GM21367 (cell line): ENCODE measurements around the gene TCAIM.
A peak's percentile ranks its signal among the peaks of the same experiment; 100 is the strongest.

Experiments used
- ATAC-seq: cut with Tn5 transposase; IDR thresholded peaks from one replicate; pipeline ENCODE4 v1.9.1; 2021; ENCODE audit not compliant: unreplicated experiment

TCAIM gene, protein sequence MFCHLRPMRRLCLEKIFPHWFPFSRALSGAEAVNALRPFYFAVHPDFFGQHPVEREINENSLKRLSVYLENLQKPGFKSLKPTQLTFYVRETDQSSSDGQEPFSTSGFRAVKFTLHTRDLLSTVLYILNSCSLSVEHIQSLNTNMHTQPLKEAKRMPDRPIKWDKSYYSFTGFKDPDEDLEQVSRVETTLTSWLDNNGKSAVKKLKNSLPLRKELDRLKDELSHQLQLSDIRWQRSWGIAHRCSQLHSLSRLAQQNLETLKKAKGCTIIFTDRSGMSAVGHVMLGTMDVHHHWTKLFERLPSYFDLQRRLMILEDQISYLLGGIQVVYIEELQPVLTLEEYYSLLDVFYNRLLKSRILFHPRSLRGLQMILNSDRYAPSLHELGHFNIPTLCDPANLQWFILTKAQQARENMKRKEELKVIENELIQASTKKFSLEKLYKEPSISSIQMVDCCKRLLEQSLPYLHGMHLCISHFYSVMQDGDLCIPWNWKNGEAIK

DNA sequence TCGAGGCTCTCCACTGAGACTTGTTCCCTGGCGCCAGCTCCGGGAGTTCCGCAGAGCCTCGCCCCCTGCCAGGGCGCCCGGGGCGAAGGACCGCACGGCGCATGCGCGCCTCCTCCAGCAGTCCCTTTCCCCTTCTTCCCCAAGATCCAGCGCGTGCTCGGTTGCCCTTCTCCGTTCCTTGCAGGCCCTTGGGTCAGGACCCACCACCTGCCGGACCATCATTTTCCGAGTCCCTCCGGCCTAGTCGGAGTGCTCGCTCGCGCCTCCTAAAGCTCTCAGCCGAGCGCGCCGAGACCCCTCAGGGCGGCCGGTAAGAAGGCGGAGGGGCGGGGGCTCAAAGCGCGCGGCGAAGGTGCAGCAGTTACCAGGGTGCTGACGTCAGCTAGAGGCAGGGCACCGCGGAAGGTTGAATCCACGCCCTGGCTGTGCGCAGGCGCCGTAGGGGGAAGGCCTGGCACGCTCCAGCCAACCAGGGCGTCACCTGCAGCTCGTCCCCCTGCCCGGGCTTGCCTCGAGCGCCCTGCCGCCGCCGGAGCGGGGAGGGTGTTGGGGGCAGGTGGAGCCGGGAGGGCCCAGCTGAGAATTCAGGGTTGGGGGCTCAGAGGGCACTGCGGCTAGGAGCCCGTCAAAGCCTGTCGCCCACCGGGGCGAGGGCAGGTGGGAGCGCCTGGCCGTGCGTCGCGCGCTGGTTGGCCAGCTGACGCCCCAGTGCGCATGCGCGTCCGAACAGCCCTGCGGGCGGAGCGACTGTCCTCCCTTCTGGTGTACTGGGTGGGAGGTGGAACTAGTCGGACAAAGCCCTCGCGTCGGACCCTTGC is at the start of gene TCAIM:
Gene TCAIM (plus strand): TSS at position 757 of the 818 bp plus-strand sequence. CDS start 16,017 bp downstream, outside the sequence.
- peak; percentile 84 for ATAC-seq

DNA sequence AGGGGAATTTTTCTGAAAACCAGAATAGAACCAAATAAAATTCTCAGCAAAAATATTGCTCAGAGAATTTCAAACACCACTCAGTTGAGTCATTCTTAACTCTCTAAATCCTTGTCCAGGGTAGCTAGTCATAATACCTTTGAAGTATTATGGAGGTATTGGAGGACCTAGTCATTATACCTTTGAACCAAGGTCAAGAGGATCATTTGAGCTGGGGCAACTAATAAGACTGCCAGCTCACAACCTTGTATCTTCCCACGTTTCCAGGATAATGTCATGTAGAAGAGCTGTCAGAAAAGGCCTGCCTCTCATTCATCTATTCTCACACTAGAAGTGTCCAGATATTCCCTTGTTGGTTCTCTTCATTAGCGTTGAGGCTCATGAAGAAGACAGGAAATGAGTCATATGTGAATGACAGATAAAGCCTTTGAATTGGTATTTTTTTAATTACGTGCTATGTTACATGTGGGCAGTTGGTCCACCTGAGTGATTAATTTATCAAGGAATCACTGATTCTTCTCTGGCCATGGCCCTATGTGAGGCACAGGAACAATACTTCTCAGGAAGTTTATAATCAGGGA is 48.6 kb upstream of the TCAIM start:
- no peak for ATAC-seq

DNA sequence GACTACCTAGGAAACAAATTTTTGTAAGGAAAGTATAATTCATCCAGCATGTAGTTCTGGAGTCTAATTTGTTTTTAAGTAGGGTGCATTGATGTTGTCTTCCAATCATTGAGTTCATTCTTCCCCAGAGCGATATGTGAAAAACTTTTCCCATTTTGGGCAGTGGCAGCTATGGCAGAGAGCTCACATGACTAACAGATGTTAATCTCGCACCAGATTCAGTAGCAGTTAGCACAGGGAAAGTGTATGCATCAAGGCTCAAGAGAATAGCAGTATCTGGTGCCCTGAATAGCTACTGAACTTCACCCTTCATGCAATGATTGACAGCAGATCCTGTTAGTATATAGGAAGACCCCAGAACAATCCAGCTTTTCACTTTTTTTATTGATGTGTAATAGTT is 46.3 kb upstream of the TCAIM start:
- ATAC-seq = no peak

DNA sequence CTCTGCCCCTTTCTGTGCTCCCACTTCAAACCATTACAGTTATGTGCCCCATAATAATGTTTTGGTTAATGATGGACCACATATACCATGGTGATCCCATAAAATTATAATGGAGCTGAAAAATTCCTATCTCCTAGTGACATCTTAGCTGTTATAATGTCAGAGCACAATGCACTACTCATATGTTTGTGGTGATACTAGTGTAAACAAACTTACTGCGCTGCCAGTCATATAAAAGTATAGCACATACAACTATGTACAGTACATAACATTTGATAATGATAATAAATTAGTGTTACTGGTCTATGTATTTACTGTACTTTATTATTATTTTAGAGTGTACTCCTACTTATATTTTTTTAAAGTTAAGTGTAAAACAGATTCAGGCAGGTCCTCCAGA is 45.6 kb upstream of the TCAIM start:
- ATAC-seq = no peak

DNA sequence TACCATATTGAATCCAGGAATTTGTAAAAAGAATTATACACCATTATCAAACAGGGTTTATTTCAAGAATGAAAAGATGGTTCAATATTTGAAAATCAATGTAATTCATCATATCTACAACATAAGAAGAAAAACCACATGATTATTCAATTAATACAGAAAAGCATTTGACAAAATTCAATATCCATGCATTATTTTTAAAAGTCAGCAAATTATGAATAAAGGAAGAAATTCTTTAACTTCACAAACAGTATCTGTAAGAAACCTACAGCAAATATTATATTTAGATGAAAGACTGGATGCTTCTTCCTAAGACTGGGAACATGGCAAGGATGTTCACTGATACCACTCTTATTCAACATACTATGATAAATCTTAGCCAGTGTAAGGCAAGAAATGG is 41.3 kb upstream of the TCAIM start:
- no peak for ATAC-seq

DNA sequence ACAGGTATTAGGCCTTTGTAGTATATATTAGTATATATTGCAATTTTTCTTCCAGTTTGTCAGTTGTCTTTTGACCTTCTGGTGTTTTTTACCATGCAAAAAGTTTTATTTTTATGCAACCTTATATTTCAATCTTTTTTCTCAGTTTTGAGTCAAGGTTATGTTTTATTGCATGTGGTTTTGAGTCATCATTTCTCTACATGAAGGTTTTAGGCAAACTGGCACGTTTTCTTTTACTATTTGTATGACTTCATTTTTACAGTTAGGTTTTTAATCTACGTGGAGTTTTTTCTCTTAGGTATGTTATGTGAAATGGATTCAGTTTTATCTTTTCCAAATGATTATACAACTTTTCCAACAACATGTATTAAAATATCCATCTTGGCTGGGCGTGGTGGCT is 36.8 kb upstream of the TCAIM start:
- no peak for ATAC-seq

DNA sequence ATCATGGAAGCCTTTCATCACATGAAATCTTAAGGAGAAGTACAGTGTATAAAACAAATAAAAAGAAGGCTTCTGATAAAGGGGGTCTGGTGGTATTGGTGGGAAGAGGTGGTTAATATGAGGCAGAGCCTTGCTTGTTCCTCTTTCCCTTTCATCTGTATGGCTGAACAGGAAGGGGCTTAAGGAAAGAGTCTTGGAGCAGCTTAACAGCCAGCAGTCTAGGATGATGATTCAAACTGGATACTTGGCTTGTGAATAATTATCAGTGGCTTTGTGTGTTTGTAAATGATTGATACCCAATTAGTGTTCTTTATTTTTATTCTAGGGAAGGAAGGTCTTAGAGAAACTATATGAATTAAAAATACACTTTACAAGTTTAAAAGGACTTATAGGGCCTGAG is 29.1 kb upstream of the TCAIM start:
- no peak for ATAC-seq

DNA sequence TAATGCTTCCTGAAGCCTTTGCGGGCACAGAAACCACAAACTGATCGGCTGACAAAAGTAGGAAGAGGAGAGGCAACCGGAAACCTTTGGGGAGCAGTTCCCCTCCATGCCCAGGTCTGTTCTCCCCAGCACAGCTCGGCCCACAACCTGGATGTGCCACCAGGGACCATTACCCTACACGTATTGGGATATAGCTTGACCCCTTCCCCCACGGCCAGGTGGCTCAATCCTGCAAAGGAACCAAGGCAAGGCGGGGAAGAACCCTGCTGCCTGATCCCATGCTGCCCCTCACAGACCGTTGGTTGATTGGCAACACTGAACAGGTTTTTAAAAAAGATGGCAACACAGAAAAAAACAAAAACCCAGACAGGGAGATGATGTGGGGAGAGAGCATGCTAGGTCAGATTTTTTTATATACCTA is 19.7 kb upstream of the TCAIM start:
- no peak for ATAC-seq

DNA sequence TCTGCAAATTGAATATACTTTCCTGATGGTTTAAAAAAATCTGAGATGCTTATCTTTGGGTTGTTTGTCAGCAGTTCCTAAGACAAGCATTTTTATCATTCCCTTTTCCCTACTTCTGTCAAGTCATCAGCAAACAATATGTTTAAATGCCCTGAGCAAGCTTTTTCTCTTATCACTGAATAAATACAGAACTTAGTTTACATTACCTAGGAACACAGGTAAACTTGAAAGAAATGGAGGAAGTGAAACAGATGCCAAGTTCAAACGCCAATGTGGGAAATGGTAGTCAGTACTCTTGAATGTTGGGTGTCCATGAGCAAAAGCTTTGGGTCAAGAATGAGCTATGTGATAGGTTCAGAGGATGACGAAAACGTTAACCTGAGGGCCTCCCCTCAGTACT is 17.2 kb upstream of the TCAIM start:
- no peak for ATAC-seq

DNA sequence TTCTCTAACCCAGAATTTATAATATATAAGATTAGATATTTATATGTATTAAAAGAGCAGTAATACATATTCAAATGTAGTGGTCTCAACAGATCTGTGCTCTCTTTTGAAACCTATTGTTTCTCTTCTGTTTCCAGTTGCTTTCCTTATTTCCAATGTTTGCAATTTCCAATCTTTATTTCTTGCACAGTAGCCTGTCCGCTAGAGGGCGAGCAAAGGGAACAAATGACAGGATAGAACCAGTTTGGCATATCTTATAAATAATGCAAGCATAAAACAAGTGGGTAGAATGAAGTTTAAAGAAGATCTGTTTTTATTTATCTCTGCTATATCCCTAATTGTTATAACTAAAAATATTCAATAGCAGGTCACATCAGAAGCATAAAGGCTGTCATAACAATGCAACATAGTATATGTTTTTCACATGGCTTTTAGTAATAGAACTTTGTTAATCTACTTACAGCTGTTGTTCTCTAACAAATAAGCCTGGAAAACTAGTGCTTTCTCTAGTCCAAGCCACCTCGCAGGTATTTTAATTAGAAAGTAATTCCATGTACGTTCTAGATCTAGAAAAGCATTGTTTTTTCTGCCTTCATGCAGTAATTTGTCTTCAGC is 15.1 kb upstream of the TCAIM start:
- no peak for ATAC-seq

DNA sequence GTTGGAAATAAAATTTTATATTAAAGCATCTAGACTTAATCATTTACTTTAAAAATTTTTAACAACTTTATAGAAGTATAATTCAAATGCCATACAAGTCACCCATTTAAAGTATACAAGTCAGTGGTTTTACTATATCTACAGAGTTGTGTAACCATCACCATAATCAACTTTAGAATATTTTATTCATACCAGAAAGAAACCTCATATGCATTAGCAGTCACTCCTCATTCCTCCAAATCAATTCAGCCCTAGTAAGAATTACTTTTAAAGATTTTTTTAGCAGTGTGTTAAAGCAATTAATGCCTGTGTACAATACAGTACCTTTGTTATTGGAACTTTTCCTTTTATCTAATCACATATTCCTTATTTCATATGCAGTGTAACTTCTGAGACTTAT is 14.0 kb upstream of the TCAIM start:
- no peak for ATAC-seq

DNA sequence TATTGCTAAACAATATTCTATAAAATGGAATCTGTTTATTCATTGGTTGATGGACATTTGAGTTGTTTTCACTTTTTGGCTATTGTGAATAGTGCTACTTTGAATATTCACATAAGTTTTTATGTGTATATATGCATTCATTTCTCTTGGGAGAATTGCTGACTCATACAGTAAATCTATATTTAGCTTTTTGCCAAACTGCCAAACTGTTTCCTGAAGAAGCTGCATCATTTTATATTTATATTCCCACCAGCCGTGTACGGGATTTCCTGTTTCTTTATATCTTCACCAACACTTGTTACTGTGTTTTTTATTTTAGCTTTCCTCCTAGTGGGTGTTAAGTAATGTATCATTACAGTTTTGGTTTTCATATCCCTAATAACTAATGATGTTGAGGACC is 12.5 kb upstream of the TCAIM start:
- ATAC-seq = no peak

DNA sequence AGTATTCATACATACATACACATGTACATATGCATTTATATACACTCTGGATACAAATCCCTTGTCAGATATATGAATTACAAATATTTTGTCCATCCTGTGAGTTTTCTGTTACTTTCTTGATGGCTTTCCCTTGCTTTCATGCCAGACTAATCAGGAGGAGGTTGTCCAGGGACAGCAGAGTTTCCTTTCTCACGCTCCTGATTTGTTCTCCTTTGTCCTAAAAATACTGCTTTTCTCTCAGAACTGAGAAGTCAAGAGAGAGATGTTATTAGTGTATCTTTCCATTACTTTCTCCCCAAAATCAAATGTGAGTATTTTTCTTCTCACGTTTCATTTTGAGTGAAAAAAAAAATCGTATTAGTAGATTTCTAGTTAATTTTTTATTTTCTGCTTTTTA is 12.1 kb upstream of the TCAIM start:
- ATAC-seq = no peak

DNA sequence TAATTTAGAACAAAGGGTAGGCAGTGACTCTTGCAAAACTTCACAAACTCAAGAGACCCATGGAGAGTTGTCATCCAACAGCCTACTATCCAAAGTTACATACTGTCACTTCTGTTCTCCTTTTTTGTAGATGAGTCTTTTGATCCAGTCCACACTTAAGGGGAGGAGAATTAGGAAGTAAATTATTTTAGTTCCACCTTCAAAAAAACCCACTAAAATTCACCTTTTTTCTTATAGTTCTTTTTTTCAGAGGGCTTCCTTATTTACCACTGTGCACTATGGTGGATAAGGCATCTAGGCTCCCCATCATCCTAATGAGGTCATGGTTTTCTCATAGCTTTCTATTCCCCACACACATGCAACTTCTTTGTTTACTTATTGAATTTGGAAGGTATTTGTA is 8.6 kb upstream of the TCAIM start:
- ATAC-seq = no peak

DNA sequence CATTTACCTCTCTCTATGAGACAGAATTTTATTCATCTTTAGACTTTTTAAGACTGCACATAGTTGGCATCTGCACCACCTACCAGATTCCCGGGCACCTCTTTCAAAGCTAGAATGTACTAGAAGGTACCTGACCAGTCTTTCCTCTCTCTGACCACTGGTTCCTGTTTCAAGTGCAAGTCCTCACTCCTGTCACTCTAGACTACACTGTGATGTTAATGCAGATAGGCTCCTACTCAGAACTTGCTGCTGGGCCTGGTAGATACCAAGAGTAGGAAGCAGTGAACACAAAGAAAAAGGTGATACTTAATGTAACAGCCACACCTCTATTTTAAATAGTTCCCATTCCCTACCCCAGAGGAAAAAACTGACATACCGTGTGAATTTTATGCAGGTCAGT is 8.1 kb upstream of the TCAIM start:
- no peak for ATAC-seq

DNA sequence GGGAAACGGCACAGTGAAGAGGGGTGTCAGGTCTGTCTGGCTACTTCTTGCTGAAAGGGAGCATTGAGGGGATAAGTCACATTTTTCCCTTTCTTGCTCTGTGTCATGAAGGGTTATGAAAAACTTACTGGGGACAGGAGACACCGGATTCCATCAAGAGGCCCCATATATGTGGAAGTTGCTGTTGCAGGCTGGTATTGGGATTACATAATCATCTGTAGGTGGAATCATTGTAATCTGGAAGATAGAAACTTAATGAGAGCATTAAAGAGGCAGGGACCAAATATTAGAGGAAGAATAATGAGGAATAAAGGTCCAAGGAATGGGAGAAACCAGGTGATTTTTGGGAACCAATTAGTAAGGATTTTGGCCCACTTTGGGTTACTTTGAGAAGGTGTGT is 4.2 kb upstream of the TCAIM start:
- no peak for ATAC-seq

DNA sequence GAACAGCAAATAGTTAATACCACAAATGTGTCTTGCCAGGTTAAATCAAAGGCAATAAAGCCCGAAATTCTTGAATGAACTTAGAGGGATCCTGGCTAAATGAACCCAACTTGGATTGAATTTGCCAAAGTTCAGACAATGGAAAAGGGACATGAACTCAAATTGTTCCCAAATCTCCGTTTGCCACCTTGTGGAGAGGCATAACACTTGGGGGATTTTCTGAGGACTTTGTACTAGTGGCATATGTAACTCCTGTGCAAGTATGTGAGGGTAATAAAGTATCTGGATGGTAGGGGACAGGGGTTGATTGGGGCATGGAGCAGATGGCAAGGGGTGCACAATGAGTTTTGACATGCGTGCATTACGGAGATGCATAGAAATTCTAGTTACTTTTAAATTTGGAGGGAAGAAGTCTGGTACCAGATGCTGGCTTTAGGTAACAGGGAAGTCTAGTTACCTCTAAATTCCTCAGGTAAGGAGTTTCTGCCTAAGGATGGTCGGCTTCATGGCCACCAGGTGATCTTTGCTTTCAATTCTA is 1.2 kb upstream of the TCAIM start:
- no peak for ATAC-seq

DNA sequence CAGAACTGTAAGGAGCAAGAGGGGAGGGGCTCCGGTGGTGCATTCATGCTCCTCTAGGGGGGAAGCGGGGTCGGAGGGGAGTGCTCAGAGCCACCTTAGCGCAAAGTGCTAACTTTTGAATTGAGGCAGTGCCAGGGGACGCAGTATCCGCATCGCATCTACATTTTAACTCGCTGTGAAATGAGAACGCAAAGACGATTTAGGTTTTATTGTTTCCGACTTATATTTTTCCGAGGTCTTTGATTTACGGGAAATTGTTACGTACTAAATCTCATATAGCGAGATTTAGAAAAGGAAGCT is 212 bp downstream of the TCAIM start:
- ATAC-seq = no peak

DNA sequence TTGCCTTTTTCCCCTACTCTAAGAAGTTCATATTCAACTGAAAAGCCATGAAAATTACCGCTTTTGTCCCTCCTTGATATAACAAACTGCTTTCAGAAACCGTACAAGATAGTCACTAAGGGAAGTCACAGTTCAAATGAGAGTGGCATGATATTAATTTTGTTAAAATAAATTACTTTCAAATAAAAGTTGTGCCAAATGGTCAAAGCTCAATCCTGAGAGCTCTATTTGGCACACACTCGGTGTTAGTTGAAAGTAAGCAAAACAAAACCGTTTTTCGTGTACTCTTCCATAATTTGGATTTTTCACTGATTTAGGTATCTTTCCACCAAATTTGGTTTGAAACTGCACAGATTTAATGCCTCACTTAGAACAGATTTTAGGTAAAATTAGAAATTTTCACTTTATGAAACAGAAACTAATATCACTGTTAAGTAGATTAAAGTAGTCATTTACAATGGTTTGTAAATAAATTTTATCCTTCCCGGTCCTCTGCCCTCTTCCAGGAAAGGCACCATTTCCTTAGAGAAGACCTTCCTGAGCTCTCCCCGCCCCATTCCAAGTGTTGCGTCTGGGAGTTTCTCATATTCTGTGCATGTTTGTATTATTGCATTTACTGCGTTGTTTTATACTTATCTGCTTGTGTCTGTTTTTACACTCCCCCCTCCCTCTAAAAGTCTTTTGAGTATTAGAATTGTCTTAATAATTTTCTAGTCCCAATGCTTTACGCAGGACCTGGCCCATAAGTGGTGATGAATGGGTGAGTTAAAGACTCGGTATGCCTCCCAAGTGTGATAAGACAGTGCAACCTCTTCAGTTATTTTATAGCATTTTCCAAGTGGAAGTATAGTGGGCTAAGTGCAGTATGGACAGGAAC is 853 bp downstream of the TCAIM start:
- no peak for ATAC-seq

DNA sequence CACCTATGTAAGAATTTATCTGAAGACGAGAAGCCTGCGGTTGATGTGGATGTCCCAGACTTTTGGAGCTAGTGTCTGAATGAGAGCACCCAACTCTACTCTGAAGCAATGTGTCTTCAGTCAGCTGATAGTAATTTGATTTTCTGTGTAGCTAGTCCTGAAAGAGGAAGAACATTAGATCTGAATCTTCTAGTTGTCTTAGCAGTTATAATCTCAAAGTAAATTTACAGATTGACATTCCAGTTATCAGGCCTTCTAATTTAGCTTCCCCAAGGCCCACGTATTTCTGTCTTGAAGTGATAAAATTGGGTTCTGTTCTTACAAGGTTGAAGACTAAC is 1.5 kb downstream of the TCAIM start:
- ATAC-seq = no peak
